Kidney (tissue), 14 donors: ENCODE measurements around the gene CA12. TPM values are rescaled to one million over a fixed set of nuclear protein-coding genes. Genes with fewer than 3 reads are reported as not detected.
A peak's percentile ranks its signal among the peaks of the same experiment; 100 is the strongest.

Source experiments
- DNase-seq, 5 donors: peaks; one replicate each; pipeline ENCODE4 v3.0.0-alpha.2; 2013 to 2020
- FAIRE-seq: peaks from 2 replicates; lab custom pipeline; 2012; peaks lifted over from hg19 to GRCh38; lab: Jason Lieb, UNC
- H3K27ac ChIP-seq, 2 donors: one replicate each; pipeline ENCODE4 v1.7.0; 2013; ENCODE audit warnings: low read depth in 2 of 2, low read length in 2 of 2, inconsistent platforms in 1 of 2
- H3K27me3 ChIP-seq: one replicate; pipeline ENCODE4 v1.7.1; 2013; ENCODE audit warnings: low read length, inconsistent platforms; ENCODE audit not compliant: control insufficient read depth, insufficient read depth
- H3K36me3 ChIP-seq, 3 donors: one replicate each; pipeline versions ENCODE4 v1.7.0 to v1.7.1; 2013; ENCODE audit warnings: low read length in 3 of 3, control low read depth in 1 of 3, inconsistent platforms in 1 of 3; ENCODE audit not compliant: insufficient read depth in 3 of 3, control insufficient read depth in 2 of 3
- H3K4me1 ChIP-seq, 3 donors: one replicate each; pipeline versions ENCODE4 v1.7.0 to v1.7.1; 2013; ENCODE audit warnings: low read length in 3 of 3, inconsistent platforms in 1 of 3, low read depth in 1 of 3; ENCODE audit not compliant: control insufficient read depth in 2 of 3, insufficient read depth in 2 of 3
- H3K4me3 ChIP-seq, 3 donors: one replicate each; pipeline versions ENCODE4 v1.7.0 to v1.8.1; 2013; ENCODE audit warnings: low read length in 3 of 3, control low read depth in 1 of 3, inconsistent platforms in 1 of 3
- H3K9ac ChIP-seq, 3 donors: one replicate each; pipeline versions ENCODE4 v1.7.0 to v1.7.1; 2013; ENCODE audit warnings: low read length in 3 of 3, control low read depth in 1 of 3, inconsistent platforms in 1 of 3
- H3K9me3 ChIP-seq, 3 donors: one replicate each; pipeline versions ENCODE4 v1.7.0 to v1.7.1; 2013; ENCODE audit warnings: low read length in 3 of 3, control low read depth in 1 of 3, inconsistent platforms in 1 of 3; ENCODE audit not compliant: control insufficient read depth in 2 of 3, insufficient read depth in 1 of 3
- intact Hi-C: fragments of 100-400 bp; cut with DNase I; formaldehyde crosslinking; loops from one replicate; pipeline ENCODE4 v1.11.1; 2022
- polyA plus RNA-seq: library from polyadenylated mRNA; stranded (reverse); fragments of 350-450 nt; fragmentation: Illumina TruSeq; extraction: RNeasy Lipid Tissue Mini Kit (QIAGEN cat#74804); gene quantifications from one replicate; pipeline ENCODE4 v1.2.3, GENCODE V29; 2014; ENCODE audit warnings: low read depth, low replicate concordance; ENCODE audit not compliant: insufficient read depth
- total RNA-seq: library from RNA; stranded (reverse); fragmentation: NEBNext Ultra II Directional; extraction: Animal tissue kit (Norgen Biotek cat#: 25700); gene quantifications from one replicate; pipeline ENCODE4 v1.2.1, GENCODE V29; 2021
- TF ChIP-seq, protein P1 (sequence below): IDR thresholded peaks from 3 replicates; pipeline ENCODE4 v1.5.1; 2012; ENCODE audit warnings: mild to moderate bottlenecking, moderate library complexity, borderline replicate concordance; ENCODE audit not compliant: insufficient read depth; ENCODE audit errors: extremely low read depth
- donor health status: control.
- donor health status: control.
- donor health status: control.
- donor health status: control.
- donor health status: control.
- donor health status: DM: yes; HTN: yes; CAD: no.
- donor health status: Normal renal cell carcinoma (clear cell type).

Gene CA12
- total and polyA plus RNA-seq, 2 donors from 2014 or later, result 237 to 242 TPM

DNA sequence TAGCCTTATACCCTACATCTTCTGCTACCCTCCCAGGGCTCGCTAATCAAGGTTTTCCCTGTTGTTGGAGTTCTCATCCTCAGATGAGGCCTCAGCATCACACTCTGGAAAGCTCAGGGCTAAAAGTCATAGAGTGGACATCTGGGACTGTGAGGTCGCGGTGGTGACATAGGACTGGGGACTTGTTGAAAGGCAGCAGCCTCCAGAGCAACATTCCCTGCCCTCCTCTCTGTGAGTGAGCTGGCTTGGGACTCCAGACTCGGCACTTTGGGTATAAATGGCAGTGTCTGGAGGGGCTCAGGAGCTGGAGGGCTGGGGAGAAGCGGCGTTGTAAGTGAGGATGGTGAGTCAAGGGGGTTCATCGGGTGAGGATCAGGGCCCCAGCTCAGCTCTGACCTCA lies 2.7 kb downstream of the CA12 start:
- H3K9me3 ChIP-seq, result no peaks in the 10 kb centered on the region
- H3K9ac ChIP-seq, result peak overlapping the region in 2 of 3 donors; percentile 55 to 97
- H3K4me1 ChIP-seq, result peaks cover 7 to 29% (median 18%) of the 10 kb centered on the region in 3 donors
- no peaks in the 10 kb centered on the region for H3K27me3 ChIP-seq
- intact Hi-C loops, result no loop called here
- TF ChIP-seq, protein P1, sequence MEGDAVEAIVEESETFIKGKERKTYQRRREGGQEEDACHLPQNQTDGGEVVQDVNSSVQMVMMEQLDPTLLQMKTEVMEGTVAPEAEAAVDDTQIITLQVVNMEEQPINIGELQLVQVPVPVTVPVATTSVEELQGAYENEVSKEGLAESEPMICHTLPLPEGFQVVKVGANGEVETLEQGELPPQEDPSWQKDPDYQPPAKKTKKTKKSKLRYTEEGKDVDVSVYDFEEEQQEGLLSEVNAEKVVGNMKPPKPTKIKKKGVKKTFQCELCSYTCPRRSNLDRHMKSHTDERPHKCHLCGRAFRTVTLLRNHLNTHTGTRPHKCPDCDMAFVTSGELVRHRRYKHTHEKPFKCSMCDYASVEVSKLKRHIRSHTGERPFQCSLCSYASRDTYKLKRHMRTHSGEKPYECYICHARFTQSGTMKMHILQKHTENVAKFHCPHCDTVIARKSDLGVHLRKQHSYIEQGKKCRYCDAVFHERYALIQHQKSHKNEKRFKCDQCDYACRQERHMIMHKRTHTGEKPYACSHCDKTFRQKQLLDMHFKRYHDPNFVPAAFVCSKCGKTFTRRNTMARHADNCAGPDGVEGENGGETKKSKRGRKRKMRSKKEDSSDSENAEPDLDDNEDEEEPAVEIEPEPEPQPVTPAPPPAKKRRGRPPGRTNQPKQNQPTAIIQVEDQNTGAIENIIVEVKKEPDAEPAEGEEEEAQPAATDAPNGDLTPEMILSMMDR, result no peak
- peak overlapping the region; percentile 94 for H3K27ac ChIP-seq
- FAIRE-seq, result no peak
- no peak for DNase-seq
- H3K4me3 ChIP-seq, result peak overlapping the region in 2 of 3 donors; percentile 83 to 85
- peaks cover 0 to 12% (median 0%) of the 10 kb centered on the region in 3 donors for H3K36me3 ChIP-seq

DNA sequence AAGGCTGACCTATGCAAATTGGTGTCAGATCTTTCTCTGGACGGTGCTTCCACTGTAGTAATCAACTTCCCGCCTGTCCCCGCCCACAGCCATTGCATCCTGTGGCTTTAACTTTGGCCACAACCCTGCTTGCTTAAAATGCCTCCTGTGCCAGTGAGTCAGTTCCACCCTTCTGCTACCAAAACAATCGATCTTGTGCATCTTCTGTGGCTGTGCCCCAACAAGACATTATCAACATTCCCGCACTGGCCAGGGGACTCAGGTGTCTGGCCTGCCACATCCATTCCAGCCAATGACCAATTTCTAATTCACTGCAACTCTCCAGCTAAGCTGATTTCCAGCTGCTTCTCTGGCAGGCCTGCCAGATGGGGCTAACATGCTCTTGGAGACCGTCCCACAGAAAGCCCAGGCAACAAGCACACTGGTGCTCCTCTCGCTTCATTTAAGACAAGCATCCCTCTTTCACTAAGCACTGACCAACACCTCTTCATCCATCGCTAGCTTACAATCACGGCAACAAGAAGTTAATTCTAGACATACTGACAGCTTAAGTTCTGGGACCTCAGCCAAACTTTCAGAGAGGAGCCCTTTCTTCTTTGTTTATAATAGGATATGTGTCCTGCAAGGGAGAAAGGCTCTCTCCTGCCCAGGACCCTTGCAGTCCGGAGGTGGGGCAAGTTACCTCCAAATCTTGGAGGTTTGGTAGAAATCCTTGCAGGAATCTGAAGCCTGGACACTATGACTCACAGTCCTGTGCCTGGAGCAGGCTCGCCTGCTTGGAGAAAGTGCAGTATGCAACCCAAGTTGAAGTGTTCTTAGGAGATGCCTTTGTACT lies 6.7 kb downstream of the CA12 start:
- peak overlapping the region in 2 of 3 donors; percentile 10 to 50 for H3K9ac ChIP-seq
- no peak for FAIRE-seq
- peak overlapping the region in 2 of 3 donors; percentile 5 to 32 for H3K4me3 ChIP-seq

DNA sequence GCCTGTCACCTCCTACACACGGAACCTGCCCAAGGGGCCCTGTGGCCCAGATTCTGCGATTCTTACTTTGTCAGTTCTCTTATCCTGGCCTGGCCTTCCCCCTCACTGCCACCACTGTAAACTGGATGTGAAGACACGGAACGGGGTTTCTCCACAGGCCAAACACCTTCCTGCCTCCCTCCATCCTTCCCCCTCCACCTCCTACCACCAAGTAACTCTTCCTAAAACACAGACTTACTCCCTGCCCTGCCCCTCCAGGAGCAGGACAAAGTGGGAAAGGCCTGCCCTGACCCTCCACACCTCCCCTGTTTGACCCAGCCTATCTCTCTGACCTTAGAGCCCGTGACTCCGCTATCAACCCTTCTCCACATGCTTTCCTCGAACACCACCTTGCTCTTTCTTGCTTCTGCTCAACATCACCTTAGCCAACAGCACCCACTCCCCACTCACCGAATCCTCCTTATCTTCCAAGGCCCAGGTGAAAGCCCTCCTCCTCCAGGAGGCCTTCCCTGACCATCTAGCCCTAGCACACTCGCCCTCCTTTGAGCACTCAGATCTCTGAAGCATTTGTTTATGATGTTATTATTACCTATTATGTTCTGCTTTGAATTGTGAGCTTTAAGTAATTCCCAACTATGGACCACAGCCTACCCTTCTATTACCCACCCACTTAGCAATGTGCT lies 7.6 kb downstream of the CA12 start:
- Histone ChIP-seq H3K27me3 (no peaks in the 10 kb centered on the region), H3K27ac (peak overlapping the region; percentile 72 to 74), H3K9me3 (no peaks in the 10 kb centered on the region), H3K4me1 (peaks cover 3 to 44% (median 37%) of the 10 kb centered on the region in 3 donors), H3K4me3 (peak overlapping the region in 1 of 3 donors; percentile 5), H3K9ac (peak overlapping the region in 1 of 3 donors; percentile 10), H3K36me3 (peaks cover 0 to 23% (median 0%) of the 10 kb centered on the region in 3 donors)
- TF ChIP-seq, protein P1, result no peak
- intact Hi-C loops, result no loop called here
- no peak for DNase-seq
- FAIRE-seq, result no peak

More for the DNA sequence above, 6.7 kb downstream of the CA12 start:
- peak overlapping the region; percentile 72 to 74 for H3K27ac ChIP-seq
- peaks cover 0 to 20% (median 0%) of the 10 kb centered on the region in 3 donors for H3K36me3 ChIP-seq
- H3K9me3 ChIP-seq, result no peaks in the 10 kb centered on the region
- peaks cover 3 to 44% (median 32%) of the 10 kb centered on the region in 3 donors for H3K4me1 ChIP-seq
- DNase-seq, result peak in 2 of 5 donors; percentile 66 to 83
- intact Hi-C loops, result no loop called here
- H3K27me3 ChIP-seq, result no peaks in the 10 kb centered on the region
- TF ChIP-seq, protein P1, result no peak
